GM21619 (cell line): ENCODE results near the gene PRDM16.

ENCODE experiments used
- ATAC-seq: cut with Tn5 transposase; IDR thresholded peaks from one replicate; pipeline ENCODE4 v1.9.1; 2021; ENCODE audit not compliant: unreplicated experiment

The PRDM16 gene

GRCh38 chr1:3032371-3033039 is 36.5 kb upstream of the PRDM16 start:
- no peak for ATAC-seq

- ATAC-seq, result no peak
Observed at GRCh38 chr1:3033040-3033789, 35.8 kb upstream of the PRDM16 start.

- ATAC-seq, result no peak
Observed at GRCh38 chr1:3033790-3034090, 35.3 kb upstream of the PRDM16 start.

GRCh38 chr1:3034162-3034561 is 34.8 kb upstream of the PRDM16 start:
- no peak for ATAC-seq

- no peak for ATAC-seq
Observed at GRCh38 chr1:3034728-3035562, 34.1 kb upstream of the PRDM16 start.

- no peak for ATAC-seq
Observed at GRCh38 chr1:3035563-3036446, 33.2 kb upstream of the PRDM16 start.

GRCh38 chr1:3036447-3037280 is 32.3 kb upstream of the PRDM16 start:
- no peak for ATAC-seq

- ATAC-seq, result no peak
Observed at GRCh38 chr1:3037281-3038040, 31.5 kb upstream of the PRDM16 start.

GRCh38 chr1:3038113-3038551 is 30.9 kb upstream of the PRDM16 start:
- no peak for ATAC-seq

GRCh38 chr1:3038571-3039181 is 30.3 kb upstream of the PRDM16 start:
- no peak for ATAC-seq

GRCh38 chr1:3040004-3040403 is 29.0 kb upstream of the PRDM16 start:
- no peak for ATAC-seq

- ATAC-seq, result no peak
Observed at GRCh38 chr1:3042481-3042880, 26.5 kb upstream of the PRDM16 start.

- ATAC-seq, result no peak
Observed at GRCh38 chr1:3049164-3049563, 19.8 kb upstream of the PRDM16 start.

- no peak for ATAC-seq
Observed at GRCh38 chr1:3049905-3050304, 19.1 kb upstream of the PRDM16 start.

- no peak for ATAC-seq
Observed at GRCh38 chr1:3050603-3051002, 18.4 kb upstream of the PRDM16 start.

- no peak for ATAC-seq
Observed at GRCh38 chr1:3051270-3052268, 17.4 kb upstream of the PRDM16 start.

- no peak for ATAC-seq
Observed at GRCh38 chr1:3052501-3052900, 16.5 kb upstream of the PRDM16 start.
